ENCODE data around the gene MUC4.

Gene MUC4, protein sequence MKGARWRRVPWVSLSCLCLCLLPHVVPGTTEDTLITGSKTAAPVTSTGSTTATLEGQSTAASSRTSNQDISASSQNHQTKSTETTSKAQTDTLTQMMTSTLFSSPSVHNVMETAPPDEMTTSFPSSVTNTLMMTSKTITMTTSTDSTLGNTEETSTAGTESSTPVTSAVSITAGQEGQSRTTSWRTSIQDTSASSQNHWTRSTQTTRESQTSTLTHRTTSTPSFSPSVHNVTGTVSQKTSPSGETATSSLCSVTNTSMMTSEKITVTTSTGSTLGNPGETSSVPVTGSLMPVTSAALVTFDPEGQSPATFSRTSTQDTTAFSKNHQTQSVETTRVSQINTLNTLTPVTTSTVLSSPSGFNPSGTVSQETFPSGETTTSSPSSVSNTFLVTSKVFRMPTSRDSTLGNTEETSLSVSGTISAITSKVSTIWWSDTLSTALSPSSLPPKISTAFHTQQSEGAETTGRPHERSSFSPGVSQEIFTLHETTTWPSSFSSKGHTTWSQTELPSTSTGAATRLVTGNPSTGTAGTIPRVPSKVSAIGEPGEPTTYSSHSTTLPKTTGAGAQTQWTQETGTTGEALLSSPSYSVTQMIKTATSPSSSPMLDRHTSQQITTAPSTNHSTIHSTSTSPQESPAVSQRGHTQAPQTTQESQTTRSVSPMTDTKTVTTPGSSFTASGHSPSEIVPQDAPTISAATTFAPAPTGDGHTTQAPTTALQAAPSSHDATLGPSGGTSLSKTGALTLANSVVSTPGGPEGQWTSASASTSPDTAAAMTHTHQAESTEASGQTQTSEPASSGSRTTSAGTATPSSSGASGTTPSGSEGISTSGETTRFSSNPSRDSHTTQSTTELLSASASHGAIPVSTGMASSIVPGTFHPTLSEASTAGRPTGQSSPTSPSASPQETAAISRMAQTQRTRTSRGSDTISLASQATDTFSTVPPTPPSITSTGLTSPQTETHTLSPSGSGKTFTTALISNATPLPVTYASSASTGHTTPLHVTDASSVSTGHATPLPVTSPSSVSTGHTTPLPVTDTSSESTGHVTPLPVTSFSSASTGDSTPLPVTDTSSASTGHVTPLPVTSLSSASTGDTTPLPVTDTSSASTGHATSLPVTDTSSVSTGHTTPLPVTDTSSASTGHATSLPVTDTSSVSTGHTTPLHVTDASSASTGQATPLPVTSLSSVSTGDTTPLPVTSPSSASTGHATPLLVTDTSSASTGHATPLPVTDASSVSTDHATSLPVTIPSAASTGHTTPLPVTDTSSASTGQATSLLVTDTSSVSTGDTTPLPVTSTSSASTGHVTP (N-terminal part only)

DNA sequence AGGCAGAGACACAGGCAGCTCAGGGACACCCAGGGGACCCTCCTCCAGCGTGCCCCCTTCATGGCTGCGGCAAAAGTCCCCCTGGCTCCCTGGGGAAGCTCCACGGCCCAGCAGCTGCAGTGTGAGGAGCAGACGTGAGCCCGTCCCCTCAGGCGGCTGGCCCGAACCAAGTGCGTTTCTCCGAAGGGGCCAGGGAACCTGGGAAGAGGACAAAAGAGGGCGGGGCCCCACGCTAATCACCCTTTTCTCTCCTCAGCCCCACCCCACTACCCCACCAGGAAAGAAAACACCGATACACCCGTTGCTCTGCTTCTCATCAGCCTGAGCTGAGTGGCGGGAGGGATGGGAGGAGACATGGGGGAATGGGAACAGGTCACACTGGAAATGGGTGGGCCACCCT is at the start of gene MUC4:
MUC4 (minus strand) TSS at position 174 of the 400 bp plus-strand sequence; CDS start at position 62, 112 bp downstream.
- DNase-seq (ENCODE audit: low read depth in 3 of 3) = no peak

DNA sequence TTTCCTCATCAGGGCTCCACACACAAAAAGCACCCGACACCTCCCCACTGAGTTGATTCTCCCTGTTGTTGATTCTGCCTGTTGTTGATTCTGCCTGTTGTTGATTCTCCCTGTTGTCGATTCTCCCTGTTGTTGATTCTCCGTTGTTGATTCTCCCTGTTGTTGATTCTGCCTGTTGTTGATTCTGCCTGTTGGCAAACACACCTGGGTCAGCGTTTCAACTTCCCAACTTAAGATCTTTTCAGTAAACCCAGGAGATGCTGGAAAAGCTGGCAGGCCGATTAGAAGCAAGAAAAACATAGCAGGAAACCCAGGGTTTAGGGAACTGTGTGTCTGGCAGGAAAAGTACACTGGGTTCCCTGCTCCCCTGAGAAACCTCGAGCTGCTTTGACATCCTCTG is 48.7 kb upstream of the MUC4 start:
- no peak for DNase-seq (ENCODE audit: low read depth in 3 of 3)

DNA sequence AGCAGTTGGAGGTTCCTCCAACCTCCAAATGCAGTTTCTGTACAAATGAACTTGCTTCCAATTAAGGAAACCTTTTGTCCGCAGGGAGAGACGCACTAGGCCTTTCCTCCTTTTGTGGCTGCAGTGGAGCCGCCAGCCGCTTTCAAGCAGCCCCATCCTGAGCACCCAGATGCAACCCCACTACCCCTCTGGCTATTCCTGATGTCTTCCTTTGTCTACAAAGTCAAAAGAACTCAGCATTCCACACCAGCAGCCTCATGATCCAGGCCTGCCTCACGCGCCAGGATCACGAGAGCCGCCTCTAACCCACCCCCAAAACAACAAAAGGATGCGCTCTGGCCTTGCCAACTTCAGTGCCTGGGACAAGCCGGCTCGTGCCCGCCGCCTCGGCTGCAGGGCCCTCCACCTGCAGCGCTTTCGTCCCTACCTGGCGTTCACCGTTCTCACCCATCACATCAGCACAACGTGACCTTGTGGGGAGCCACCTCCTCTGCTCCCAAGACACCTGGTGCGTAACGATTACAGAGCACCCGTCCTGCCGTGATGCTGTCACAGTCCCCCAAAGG is 48.2 kb upstream of the MUC4 start:
- DNase-seq (ENCODE audit: low read depth in 3 of 3) = no peak

DNA sequence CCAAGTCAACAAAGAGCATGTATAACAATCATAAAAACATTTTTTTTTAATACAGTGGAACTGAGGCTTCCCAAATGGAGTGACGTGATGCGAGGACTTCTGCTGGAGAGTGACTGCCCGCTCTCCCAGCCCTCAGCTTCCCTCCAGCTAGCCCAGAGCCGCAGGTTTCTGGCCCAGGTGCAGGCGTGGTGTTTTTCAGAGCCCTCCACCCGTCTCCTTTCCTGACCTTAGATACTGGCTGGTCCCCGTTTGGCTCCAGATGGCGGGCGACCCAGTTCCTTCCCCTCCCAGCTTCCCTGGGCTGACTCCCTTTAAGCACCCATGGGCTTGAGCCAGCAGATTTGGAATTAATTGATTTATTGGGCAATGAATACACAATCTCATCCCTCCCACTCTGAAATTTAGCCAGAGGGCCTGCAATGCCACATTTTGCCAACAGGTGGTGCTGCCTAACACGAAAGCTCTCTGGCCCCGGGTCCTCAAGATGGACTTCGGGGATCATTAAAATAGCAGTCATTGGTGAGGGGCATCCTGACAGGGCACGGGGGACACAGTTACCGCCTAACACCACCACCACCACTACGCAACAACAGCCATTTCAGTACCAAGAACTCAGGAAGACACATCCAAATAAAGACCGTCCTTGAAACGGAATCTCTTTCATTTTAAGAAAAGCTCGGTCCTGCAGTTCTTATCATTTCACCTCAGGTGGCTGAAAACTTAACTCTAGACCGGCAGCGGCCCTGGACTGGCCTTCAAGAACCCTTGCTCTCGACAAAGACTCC is 47.5 kb upstream of the MUC4 start:
- DNase-seq (ENCODE audit: low read depth in 3 of 3) = peak; percentile 50 to 77 (median 63)

DNA sequence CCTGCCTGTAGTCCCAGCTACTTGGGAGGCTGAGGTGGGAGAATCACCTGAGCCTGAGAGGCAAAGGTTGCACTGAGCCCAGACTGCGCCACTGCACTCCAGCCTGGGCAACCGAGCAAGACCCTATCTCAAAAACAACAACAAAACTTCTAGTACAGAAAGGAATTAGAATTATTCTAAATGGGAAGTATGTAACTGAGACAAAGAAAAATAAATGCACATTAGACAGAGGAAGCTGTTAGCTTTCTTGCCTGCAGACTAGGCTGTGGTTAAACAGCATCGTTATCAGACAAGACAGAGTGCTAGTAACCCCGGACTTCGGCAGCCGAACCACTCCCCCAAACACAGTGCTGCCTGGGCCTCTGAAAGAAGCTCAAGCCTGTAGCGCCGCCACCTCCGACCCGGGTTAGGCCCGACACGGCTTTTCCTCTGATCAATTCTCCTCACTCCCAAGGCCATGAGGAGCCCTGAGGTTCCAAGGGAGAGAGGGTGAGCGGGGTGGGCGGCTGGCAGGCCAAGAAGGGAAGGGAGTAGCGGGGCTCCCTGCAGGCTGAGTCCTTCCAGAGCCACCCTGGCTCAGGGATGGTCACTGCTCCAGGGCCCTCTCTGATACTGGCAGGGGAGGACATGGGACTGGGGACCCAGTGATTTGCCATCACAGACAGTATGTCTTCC is 44.8 kb upstream of the MUC4 start:
- no peak for DNase-seq (ENCODE audit: low read depth in 3 of 3)

DNA sequence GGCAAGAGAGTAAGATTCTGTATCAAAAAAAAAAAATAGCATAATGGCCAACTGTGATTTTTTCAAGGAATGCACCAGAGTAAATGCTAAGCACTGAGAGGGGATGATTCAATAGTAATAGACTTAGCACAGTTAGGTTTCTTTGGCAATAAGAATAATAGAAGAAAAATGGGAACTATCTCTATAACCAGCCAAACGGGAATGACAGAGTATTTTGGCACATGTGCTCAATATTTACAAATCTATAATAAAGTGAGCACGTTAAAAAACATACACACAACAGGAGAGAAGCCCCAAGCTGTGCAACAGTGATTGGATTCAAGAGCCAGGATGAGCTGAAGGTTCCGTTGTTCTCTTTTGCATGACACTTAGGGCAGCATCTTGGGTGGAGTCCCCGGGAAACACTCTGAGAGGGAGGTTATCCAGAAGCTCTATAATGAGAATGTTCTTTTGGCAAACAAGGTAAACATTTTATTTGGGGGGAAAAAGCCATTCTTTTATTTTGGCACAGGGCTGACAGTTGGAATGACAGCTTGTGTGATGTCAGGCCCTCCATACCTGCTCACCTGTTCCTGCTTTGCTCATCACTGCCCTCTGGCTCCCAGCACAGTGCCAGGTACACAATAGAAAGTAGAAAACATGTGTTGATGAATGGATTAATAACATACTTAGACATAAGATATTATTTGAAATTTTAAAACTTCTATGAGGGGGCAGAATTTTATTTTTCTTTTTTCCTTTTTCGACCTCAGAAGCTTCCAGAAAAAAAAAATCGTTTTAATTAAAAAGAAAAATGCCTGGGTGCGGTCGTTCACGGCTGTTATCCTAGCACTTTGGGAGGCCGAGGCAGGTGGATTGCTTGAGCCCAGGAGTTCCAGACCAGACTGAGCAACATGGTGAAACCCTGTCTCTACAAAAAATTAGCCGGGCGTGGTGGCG is 44.0 kb upstream of the MUC4 start:
- no peak for DNase-seq (ENCODE audit: low read depth in 3 of 3)

DNA sequence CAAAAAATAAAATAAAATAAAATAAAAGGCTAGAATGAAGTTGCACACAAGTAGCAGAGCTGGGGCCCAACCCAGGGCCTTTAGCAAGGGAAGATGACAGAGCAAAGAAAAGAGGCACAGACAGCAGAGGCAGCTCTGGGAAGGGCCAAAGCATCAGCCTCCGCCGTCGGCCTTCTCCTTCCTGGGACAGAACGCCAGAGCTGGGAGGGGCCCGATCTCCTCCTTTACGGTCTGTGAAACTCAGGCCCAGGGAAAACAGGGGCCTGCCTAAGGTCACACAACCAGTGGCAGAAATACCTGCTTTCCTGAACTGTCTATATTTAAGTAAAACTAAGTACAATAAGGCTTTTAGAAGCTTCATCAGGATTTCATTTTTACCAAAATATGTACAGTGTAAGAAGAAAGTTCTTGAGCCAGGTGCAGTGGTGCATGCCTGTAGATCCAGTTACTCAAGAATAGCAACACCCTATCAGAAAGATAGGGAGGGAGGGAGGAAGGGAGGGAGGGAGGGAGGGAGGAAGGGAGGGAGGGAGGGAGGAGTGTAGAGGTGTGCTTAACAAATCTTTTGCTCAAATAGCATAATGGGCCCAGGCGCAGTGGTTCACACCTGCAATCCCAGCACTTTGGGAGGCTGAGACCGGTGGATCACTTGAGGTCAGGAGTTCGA is 43.0 kb upstream of the MUC4 start:
- no peak for DNase-seq (ENCODE audit: low read depth in 3 of 3)

DNA sequence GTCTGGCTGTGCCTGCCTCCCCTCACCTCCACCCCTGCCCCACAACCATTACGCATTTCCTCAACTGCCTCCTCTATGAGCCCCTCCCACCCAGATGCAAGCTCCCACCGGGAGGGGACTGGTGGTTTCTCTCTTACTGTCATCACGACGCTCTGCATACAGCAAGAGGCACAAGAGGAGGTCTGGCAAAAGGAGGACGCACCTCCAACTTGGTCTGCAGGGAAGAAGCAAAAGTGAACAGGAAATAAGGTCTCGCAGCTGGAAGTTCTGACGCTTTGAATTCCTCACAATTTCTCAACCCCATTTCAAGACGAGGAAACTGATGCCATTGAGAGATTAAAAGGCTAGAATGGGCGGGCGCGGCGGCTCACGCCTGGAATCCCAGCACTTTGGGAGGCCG is 42.3 kb upstream of the MUC4 start:
- no peak for DNase-seq (ENCODE audit: low read depth in 3 of 3)

DNA sequence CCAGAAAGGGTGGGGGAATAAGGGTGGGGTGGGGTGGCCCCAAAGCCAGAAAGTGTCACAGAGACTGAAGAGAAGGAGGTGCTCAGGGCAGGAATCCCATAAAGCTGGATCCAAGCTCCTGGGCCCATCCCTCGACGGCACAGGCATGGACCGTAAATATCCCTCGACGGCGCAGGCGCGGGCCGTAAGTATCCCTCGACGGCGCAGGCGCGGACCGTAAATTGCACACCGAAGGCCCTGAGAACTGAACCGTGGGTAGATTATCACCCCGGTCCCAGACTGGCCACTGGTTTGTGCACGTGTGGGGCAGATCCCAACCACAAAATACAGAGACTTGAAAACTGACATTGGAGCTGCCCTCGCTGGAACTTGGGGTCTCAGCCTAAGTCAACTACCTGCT is 41.3 kb upstream of the MUC4 start:
- no peak for DNase-seq (ENCODE audit: low read depth in 3 of 3)

DNA sequence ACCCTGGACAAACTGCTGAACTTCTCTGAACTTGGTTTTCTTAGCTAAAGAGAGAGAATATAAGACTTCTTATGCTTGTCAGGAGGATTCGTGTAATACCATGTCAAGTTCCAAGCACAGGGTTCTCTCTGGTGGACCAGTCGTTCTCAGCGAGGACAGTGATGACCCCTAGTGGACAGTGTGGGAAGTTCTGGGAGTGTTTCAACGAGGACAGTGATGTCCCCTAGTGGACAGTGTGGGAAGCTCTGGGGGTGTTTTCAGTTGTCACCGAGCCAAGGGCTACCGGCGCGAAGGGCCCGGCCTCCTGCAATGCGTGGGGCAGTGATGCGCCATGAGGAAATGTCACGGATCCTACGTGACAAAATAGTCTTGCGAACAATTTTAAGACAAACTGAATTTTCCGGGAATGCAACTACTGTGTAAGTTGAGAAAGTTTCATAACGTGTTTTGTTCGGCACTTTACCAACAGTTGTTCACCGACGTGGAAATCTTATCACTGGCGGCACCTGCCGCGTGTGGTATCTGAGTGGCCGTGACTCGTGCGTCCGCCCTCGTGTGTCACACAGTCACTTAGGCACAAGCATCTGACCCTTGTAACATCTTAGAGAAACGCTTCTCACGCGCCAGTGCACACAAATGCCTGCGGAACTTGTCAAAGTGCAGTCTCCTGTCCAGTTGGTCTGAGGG is 39.3 kb upstream of the MUC4 start:
- peak; percentile 78 to 89 (median 85) for DNase-seq (ENCODE audit: low read depth in 3 of 3)

DNA sequence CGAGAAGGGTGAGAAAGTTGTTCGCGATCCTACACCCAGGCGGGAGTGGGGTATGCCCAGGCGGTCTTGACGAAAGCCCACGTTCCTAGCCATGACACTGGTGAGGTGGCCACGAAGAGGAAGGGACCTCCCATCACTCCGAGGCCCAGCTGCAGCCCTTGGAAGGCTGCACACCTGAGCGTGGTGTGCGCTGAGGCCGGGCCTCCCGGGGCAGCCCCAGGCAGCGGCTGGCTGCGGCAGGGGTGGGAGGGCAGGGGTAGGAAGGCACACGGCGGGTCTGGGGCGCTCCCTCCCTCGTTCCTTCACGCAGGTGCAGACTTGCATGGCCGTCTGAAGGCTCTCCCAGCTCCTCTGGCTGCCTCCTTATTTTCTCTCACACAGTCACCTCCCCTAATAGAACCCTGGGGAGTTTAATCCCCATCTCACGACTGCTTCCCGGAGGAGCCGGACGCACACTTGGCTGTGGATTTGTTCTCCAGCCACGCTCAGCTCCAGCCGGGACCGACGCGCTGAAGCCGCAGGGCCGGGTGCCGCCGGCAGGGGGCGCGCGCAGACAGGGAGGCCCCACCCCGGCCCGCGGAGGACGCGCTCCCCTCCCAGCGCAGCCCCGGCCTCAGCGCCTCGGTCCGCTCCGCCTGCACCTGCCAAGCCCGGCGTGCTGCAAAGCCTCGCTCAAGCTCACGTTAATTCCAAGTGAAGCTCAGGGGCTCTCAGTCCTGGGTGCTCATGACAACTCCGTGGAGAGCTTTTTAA is 37.8 kb upstream of the MUC4 start:
- DNase-seq (ENCODE audit: low read depth in 3 of 3) = no peak

DNA sequence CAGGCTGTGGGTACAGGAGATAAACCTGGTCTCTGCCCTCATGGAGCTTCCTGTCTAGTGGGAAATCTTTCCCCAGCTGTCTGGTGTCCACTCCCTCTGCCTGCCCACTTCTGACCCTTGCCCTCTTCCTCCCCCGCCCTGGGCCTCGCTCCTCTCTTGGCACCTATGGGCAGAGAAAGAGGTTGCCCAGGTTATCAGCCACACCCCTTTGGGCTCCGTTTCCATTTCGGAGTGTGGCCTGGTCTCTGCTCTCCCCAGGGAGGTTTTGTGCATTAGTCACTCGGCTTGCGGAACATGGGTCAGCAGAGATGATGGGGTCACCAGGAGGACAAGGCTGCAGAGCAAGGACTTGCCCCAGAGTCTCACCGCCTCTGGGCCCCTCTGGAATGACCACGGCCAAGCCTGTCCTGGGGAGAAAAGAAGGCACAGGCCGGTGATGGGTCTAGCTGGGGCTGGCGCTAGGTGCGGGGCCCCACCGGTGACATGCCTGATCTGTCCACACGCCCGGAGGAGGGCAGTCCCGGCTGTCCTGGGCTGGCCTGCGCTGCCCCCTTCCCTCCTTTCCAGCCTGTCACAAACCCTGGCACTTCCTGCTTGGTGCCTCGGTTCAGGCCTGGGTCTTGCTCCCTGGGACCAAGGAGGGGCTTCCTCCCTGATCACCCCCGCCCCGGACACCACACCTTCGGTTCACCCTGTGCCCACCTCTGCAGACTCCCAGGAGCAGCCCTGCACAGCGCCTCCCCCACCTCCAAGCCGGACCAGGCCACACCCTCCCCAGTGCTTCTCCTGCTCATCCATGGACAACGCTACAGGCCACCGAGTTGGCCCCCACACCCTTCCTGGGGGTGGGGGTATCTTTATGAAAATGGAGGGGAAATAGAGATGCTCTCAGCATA is 35.6 kb upstream of the MUC4 start:
- no peak for DNase-seq (ENCODE audit: low read depth in 3 of 3)

DNA sequence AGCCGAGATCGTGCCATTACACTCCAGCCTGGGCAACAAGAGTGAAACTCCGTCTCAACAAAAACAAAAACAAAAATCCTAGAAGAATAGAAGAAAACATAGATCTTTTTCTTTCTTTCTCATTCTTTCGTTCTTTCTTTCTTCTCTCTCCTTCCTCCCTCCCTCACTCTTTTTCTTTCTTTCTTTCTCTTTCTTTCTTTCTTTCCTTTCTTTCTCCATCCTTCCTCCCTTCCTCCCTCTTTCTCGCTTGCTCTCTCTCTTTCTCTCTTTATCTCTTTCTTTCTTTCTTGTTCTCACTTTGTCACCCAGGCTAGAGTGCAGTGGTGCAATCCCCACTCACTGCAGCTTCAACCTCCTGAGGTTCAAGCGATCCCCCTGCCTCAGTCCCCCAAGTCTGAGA is 33.8 kb upstream of the MUC4 start:
- no peak for DNase-seq (ENCODE audit: low read depth in 3 of 3)

DNA sequence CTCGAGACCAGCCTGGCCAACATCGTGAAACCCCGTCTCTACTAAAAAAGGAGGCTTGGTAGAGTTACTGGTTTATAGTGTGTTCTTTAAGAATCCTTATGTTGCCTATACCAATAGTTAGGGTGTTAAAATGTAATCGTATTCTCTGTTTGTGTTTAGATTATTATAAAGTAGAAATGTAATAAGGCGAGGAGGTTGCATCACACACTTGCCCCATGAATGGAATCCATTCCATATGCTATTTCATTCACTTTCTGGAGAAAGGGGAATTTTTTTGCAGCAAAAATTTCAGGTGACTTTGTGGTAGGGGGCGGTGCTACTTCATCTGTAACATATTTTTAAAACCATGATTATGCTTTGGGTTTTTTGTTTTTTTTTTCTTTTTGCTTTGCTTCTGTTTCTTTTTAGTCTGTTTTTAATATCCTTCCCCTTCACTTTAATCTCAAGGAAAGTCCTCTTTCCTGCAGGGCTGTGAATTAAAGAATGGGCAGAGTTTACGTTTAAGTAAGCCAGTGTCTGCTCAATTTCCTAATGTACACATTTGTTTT is 33.0 kb upstream of the MUC4 start:
- no peak for DNase-seq (ENCODE audit: low read depth in 3 of 3)

DNA sequence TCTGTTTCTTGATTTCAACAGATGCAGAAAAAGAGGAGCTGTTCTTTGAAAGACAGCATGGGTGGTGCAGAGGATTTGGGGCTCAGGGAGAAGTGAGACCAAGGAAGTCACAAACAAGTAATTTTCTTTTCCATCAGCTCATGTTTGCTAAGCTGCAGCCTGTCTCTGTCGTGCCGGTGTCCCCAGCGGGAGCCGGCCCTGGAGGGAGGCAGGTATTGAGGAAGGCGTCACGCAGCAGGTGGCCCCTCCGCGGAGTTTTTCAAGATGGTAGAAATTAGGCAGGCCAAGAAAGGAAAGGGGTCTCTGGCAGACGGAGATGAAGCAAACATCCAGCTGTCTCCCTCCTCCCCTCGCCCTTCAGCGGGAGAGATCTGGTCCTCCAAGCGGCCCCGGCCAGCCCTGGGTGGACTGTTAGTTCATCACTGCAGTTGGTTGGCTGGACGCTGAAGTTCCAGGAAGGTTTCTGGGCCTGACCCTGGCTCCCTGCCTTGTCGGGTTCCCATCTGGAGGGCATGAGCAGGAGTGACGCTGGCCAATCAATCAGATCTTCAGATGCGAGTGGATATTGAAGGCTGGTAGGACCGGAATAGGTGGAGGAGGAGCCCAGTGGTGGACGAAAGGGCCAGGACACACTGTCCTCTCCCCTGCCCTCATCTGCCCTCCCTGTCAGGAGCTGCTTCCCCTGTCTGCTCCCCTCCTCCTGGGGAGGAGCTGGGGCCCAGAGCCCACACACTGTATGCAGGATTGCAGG is 27.7 kb upstream of the MUC4 start:
- DNase-seq (ENCODE audit: low read depth in 3 of 3) = no peak
